Suprapubic skin (tissue), 4 donors: ENCODE results near the gene SETBP1. TPM values are rescaled to one million over a fixed set of nuclear protein-coding genes. Genes with fewer than 3 reads are reported as not detected.

Experiments used
- DNase-seq, 2 donors: peaks; one replicate each; pipeline ENCODE4 v3.0.0-alpha.2; 2019; ENCODE audit warnings: low spot score in 2 of 2
- H3K27ac ChIP-seq: fragments of 200-600 bp; sonication (generic); one replicate; pipeline ENCODE4 v1.5.1; 2019
- H3K27me3 ChIP-seq: fragments of 200-600 bp; sonication (generic); one replicate; pipeline ENCODE4 v1.5.1; 2019
- H3K36me3 ChIP-seq: fragments of 200-600 bp; sonication (generic); one replicate; pipeline ENCODE4 v1.5.1; 2019
- H3K4me1 ChIP-seq: fragments of 200-600 bp; sonication (generic); one replicate; pipeline ENCODE4 v1.5.1; 2019
- H3K4me3 ChIP-seq: fragments of 200-600 bp; sonication (generic); one replicate; pipeline ENCODE4 v1.5.1; 2019; ENCODE audit warnings: mild to moderate bottlenecking
- H3K9me3 ChIP-seq: fragments of 200-600 bp; sonication (generic); one replicate; pipeline ENCODE4 v1.5.1; 2019
- CTCF ChIP-seq, 2 donors: fragments of 200-600 bp in 1 of 2; fragments of 450-650 bp in 1 of 2; sonication (generic) in 1 of 2; IDR thresholded peaks; one replicate each; pipeline ENCODE4 v1.5.1; 2016 to 2019; ENCODE audit warnings: antibody characterized with exemption in 2 of 2, mild to moderate bottlenecking in 1 of 2, moderate library complexity in 1 of 2
- EP300 ChIP-seq: sonication (generic); formaldehyde crosslinking; IDR thresholded peaks from one replicate; pipeline ENCODE4 v1.6.1; 2017; ENCODE audit warnings: antibody characterized with exemption
- POLR2A ChIP-seq, 2 donors: fragments of 450-650 bp; IDR thresholded peaks; one replicate each; pipeline ENCODE4 v1.6.1; 2017; ENCODE audit warnings: antibody characterized with exemption in 2 of 2, mild to moderate bottlenecking in 2 of 2, moderate library complexity in 2 of 2
- POLR2AphosphoS5 ChIP-seq, 3 donors: sonication (generic); formaldehyde crosslinking; IDR thresholded peaks; one replicate each; pipeline ENCODE4 v1.6.1; 2017; ENCODE audit warnings: antibody characterized with exemption in 3 of 3
- WGBS: methylation state at CpG from one replicate; pipeline ENCODE4 v1.1.5; 2018; 5-methylcytosine and 5-hydroxymethylcytosine counted together
- total RNA-seq, 4 donors: library from RNA; depleted of rRNA; stranded (reverse); fragments of >200 nt; gene quantifications; one replicate each; pipeline ENCODE4 v1.1.0, GENCODE V29; 2016

SETBP1 gene
- total RNA-seq, 4 donors from 2014 or later, result 13.1 to 25.6 (median 17.2) TPM

- H3K9me3 ChIP-seq, result no peaks in the 10 kb centered on the region
- peaks cover 6% of the 10 kb centered on the region for H3K4me1 ChIP-seq
- H3K27me3 ChIP-seq, result no peaks in the 10 kb centered on the region
- H3K36me3 ChIP-seq, result no peaks in the 10 kb centered on the region
- no peak overlapping the region for H3K4me3 ChIP-seq
- DNase-seq, result no peak
- no peak for TF ChIP-seq CTCF (IDR thresholded peaks at IDR 0.05)
- no peak for TF ChIP-seq EP300
- TF ChIP-seq POLR2A (IDR thresholded peaks at IDR 0.05), result no peak
- no peak for TF ChIP-seq POLR2AphosphoS5 (IDR thresholded peaks at IDR 0.05)
- WGBS, result 68% methylated on average over 4 of the region's 4 CpGs
- H3K27ac ChIP-seq, result no peak overlapping the region
These were observed 12.3 kb upstream of the SETBP1 start for GRCh38 chr18:44668270-44668975.

- Histone ChIP-seq H3K27ac (no peak overlapping the region), H3K27me3 (no peaks in the 10 kb centered on the region), H3K4me3 (no peak overlapping the region), H3K4me1 (peaks cover 6% of the 10 kb centered on the region), H3K9me3 (no peaks in the 10 kb centered on the region), H3K36me3 (no peaks in the 10 kb centered on the region)
- no peak for DNase-seq
- no peak for TF ChIP-seq POLR2A (IDR thresholded peaks at IDR 0.05)
- no peak for TF ChIP-seq POLR2AphosphoS5 (IDR thresholded peaks at IDR 0.05)
- no peak for TF ChIP-seq EP300
- no peak for TF ChIP-seq CTCF (IDR thresholded peaks at IDR 0.05)
- WGBS, result 84% methylated on average over 2 of the region's 2 CpGs
These were observed 8.8 kb upstream of the SETBP1 start for GRCh38 chr18:44671914-44672313.

- no peak for DNase-seq
- WGBS, result 55% methylated on average over 3 of the region's 3 CpGs
- TF ChIP-seq EP300, result no peak
- TF ChIP-seq CTCF (IDR thresholded peaks at IDR 0.05), result no peak
- TF ChIP-seq POLR2AphosphoS5 (IDR thresholded peaks at IDR 0.05), result no peak
- no peak for TF ChIP-seq POLR2A (IDR thresholded peaks at IDR 0.05)
- H3K9me3 ChIP-seq, result no peaks in the 10 kb centered on the region
- H3K4me1 ChIP-seq, result peaks cover 6% of the 10 kb centered on the region
- H3K27ac ChIP-seq, result no peak overlapping the region
- no peaks in the 10 kb centered on the region for H3K36me3 ChIP-seq
- H3K4me3 ChIP-seq, result no peak overlapping the region
- no peaks in the 10 kb centered on the region for H3K27me3 ChIP-seq
These were observed 8.2 kb upstream of the SETBP1 start for GRCh38 chr18:44672506-44672905.

GRCh38 chr18:44673256-44673880 lies 7.3 kb upstream of the SETBP1 start:
- H3K27me3 ChIP-seq, result no peaks in the 10 kb centered on the region
- WGBS, result 63% methylated on average over 3 of the region's 3 CpGs
- no peak overlapping the region for H3K4me3 ChIP-seq
- TF ChIP-seq POLR2AphosphoS5 (IDR thresholded peaks at IDR 0.05) (no peak), CTCF (IDR thresholded peaks at IDR 0.05) (no peak), POLR2A (IDR thresholded peaks at IDR 0.05) (no peak), EP300 (no peak)
- no peaks in the 10 kb centered on the region for H3K36me3 ChIP-seq
- no peak overlapping the region for H3K27ac ChIP-seq
- DNase-seq, result no peak
- H3K9me3 ChIP-seq, result no peaks in the 10 kb centered on the region
- H3K4me1 ChIP-seq, result peaks cover 8% of the 10 kb centered on the region

- TF ChIP-seq CTCF (IDR thresholded peaks at IDR 0.05) (no peak), POLR2A (IDR thresholded peaks at IDR 0.05) (no peak), EP300 (no peak), POLR2AphosphoS5 (IDR thresholded peaks at IDR 0.05) (no peak)
- no peak overlapping the region for H3K27ac ChIP-seq
- no peaks in the 10 kb centered on the region for H3K9me3 ChIP-seq
- H3K27me3 ChIP-seq, result no peaks in the 10 kb centered on the region
- H3K4me1 ChIP-seq, result peaks cover 34% of the 10 kb centered on the region
- no peak for DNase-seq
- H3K36me3 ChIP-seq, result no peaks in the 10 kb centered on the region
- 92% methylated on average over 7 of the region's 7 CpGs for WGBS
- H3K4me3 ChIP-seq, result no peak overlapping the region
These were observed 2.8 kb upstream of the SETBP1 start for GRCh38 chr18:44677933-44678332.
